Liver (tissue), 2 donors: ENCODE data around the gene MYOCOS.

Experiments used
- CTCF ChIP-seq: fragments of 150-350 bp; IDR thresholded peaks from 2 replicates; pipeline ENCODE4 v1.5.1; 2017; ENCODE audit warnings: improper control_type of control experiment, low read depth, low read length; ENCODE audit not compliant: missing input control
- FOXA2 ChIP-seq: IDR thresholded peaks from 2 replicates; pipeline ENCODE4 v1.6.1; 2016; ENCODE audit warnings: antibody characterized with exemption
- MAX ChIP-seq: IDR thresholded peaks from 2 replicates; pipeline ENCODE4 v1.6.1; 2016; ENCODE audit warnings: antibody characterized with exemption
- donor health status: healthy.

GRCh38 chr1:171666114-171666769 is 44.2 kb downstream of the MYOCOS start:
- TF ChIP-seq CTCF (no peak), FOXA2 (no peak), MAX (no peak)
